HG02938 (cell line): ENCODE data around the gene KLHL35.
A peak's percentile ranks its signal among the peaks of the same experiment; 100 is the strongest.
"Not testable (repeated sequence)": the region's sequence is repeated elsewhere in the genome, so short reads cannot be mapped to it uniquely, and the experiment has no call there.

ENCODE experiments used
- ATAC-seq: cut with Tn5 transposase; IDR thresholded peaks from one replicate; pipeline ENCODE4 v1.9.1; 2021; ENCODE audit warnings: mild to moderate bottlenecking, moderate library complexity; ENCODE audit not compliant: unreplicated experiment

The KLHL35 gene

GRCh38 chr11:75394085-75394840 is 38.7 kb downstream of the KLHL35 start:
- no peak for ATAC-seq

- ATAC-seq = no peak
Measured at GRCh38 chr11:75389925-75390324, 43.1 kb downstream of the KLHL35 start.

- no peak for ATAC-seq
Measured at GRCh38 chr11:75389276-75389605, 43.8 kb downstream of the KLHL35 start.

- ATAC-seq = peak; percentile 64
Measured at GRCh38 chr11:75388386-75389275, 44.4 kb downstream of the KLHL35 start.

- ATAC-seq = no peak
Measured at GRCh38 chr11:75387736-75388294, 45.2 kb downstream of the KLHL35 start.

- no peak for ATAC-seq
Measured at GRCh38 chr11:75386942-75387630, 45.9 kb downstream of the KLHL35 start.

- no peak for ATAC-seq
Measured at GRCh38 chr11:75384438-75385080, 48.4 kb downstream of the KLHL35 start.

- no peak for ATAC-seq
Measured at GRCh38 chr11:75383246-75383645, 49.8 kb downstream of the KLHL35 start.

GRCh38 chr11:75380716-75381420 is 52.1 kb downstream of the KLHL35 start:
- no peak for ATAC-seq

GRCh38 chr11:75380245-75380644 is 52.8 kb downstream of the KLHL35 start:
- ATAC-seq = no peak

GRCh38 chr11:75378776-75379175 is 54.2 kb downstream of the KLHL35 start:
- not testable (repeated sequence) for ATAC-seq

GRCh38 chr11:75376175-75376574 is 56.8 kb downstream of the KLHL35 start:
- ATAC-seq = no peak

- no peak for ATAC-seq
Measured at GRCh38 chr11:75375626-75376025, 57.4 kb downstream of the KLHL35 start.

GRCh38 chr11:75374646-75375045 is 58.4 kb downstream of the KLHL35 start:
- ATAC-seq = no peak

- ATAC-seq = no peak
Measured at GRCh38 chr11:75373201-75373600, 59.8 kb downstream of the KLHL35 start.
